Stomach (tissue), 4 donors: ENCODE results near the gene CWF19L2.

Experiments used
- CTCF ChIP-seq, 7 experiments: fragments of 450-650 bp in 4 of 7; fragments of 200-600 bp in 3 of 7; sonication (generic) in 3 of 7; IDR thresholded peaks; one replicate each; pipeline ENCODE4 v1.5.1; 2016 to 2019; ENCODE audit warnings: antibody characterized with exemption in 7 of 7, control low read depth in 2 of 7, mild to moderate bottlenecking in 1 of 7
- EP300 ChIP-seq: sonication (generic); formaldehyde crosslinking; IDR thresholded peaks from one replicate; pipeline ENCODE4 v1.6.1; 2017; ENCODE audit warnings: antibody characterized with exemption
- POLR2A ChIP-seq, 4 donors: fragments of 450-650 bp; IDR thresholded peaks; one replicate each; pipeline ENCODE4 v1.6.1; 2016; ENCODE audit warnings: antibody characterized with exemption in 4 of 4, control low read depth in 2 of 4, mild to moderate bottlenecking in 1 of 4, moderate library complexity in 1 of 4
- POLR2AphosphoS5 ChIP-seq, 3 donors: sonication (generic); formaldehyde crosslinking; IDR thresholded peaks; one replicate each; pipeline ENCODE4 v1.6.1; 2016; ENCODE audit warnings: antibody characterized with exemption in 3 of 3

GRCh38 chr11:107468596-107468995, 11.0 kb upstream of the CWF19L2 start:
- TF ChIP-seq CTCF (IDR thresholded peaks at IDR 0.05): no peak
- no peak for TF ChIP-seq POLR2A (IDR thresholded peaks at IDR 0.05)
- TF ChIP-seq POLR2AphosphoS5 (IDR thresholded peaks at IDR 0.05): no peak
- TF ChIP-seq EP300: no peak
